ENCODE measurements around the gene SMIM9.

Gene SMIM9

GRCh38 chrX:154815274-154815818 is 19.1 kb downstream of the SMIM9 start:
- no peak for DNase-seq

- no peak for DNase-seq
Observed at GRCh38 chrX:154813801-154814200, 20.7 kb downstream of the SMIM9 start.

- DNase-seq, result no peak
Observed at GRCh38 chrX:154812341-154813101, 21.9 kb downstream of the SMIM9 start.

GRCh38 chrX:154809939-154810665 is 24.4 kb downstream of the SMIM9 start:
- DNase-seq, result no peak

GRCh38 chrX:154806837-154807501 is 27.5 kb downstream of the SMIM9 start:
- DNase-seq, result no peak

- no peak for DNase-seq
Observed at GRCh38 chrX:154805696-154806091, 28.8 kb downstream of the SMIM9 start.

- DNase-seq, result peak; percentile 82
Observed at GRCh38 chrX:154804957-154805695, 29.3 kb downstream of the SMIM9 start, which contains the start of gene MPP1. TSS of gene MPP1 (minus strand) at chrX:154805485. CDS start at chrX:154805373, 112 bp downstream.

GRCh38 chrX:154804261-154804956 is 30.1 kb downstream of the SMIM9 start:
- DNase-seq, result no peak

- no peak for DNase-seq
Observed at GRCh38 chrX:154802947-154803346, 31.5 kb downstream of the SMIM9 start.

GRCh38 chrX:154800478-154801210 is 33.8 kb downstream of the SMIM9 start:
- DNase-seq, result no peak

GRCh38 chrX:154799556-154800348 is 34.7 kb downstream of the SMIM9 start:
- no peak for DNase-seq

GRCh38 chrX:154797006-154797405 is 37.5 kb downstream of the SMIM9 start:
- DNase-seq, result no peak

GRCh38 chrX:154795016-154795415 is 39.4 kb downstream of the SMIM9 start:
- no peak for DNase-seq

GRCh38 chrX:154793084-154793795 is 41.2 kb downstream of the SMIM9 start:
- DNase-seq, result no peak

- DNase-seq, result no peak
Observed at GRCh38 chrX:154791939-154792338, 42.5 kb downstream of the SMIM9 start.

GRCh38 chrX:154791467-154791866 is 43.0 kb downstream of the SMIM9 start:
- no peak for DNase-seq

GRCh38 chrX:154785716-154786115 is 48.7 kb downstream of the SMIM9 start:
- no peak for DNase-seq

GRCh38 chrX:154784149-154784995 is 50.1 kb downstream of the SMIM9 start:
- no peak for DNase-seq

- DNase-seq, result no peak
Observed at GRCh38 chrX:154780968-154781367, 53.5 kb downstream of the SMIM9 start.

Measured in left hindlimb (tissue), 1 donor.